ENCODE data around the gene PRKCZ.

The PRKCZ gene

GRCh38 chr1:2046174-2046917, 3.9 kb upstream of the PRKCZ start:
- DNase-seq (ENCODE audit: low spot score) = peak; percentile 45

GRCh38 chr1:2046953-2047748, 3.1 kb upstream of the PRKCZ start:
- no peak for DNase-seq (ENCODE audit: low spot score)

GRCh38 chr1:2047749-2048729, 2.2 kb upstream of the PRKCZ start:
- DNase-seq (ENCODE audit: low spot score) = no peak

- no peak for DNase-seq (ENCODE audit: low spot score)
These were observed 940 bp upstream of the PRKCZ start for GRCh38 chr1:2049225-2049717.

- DNase-seq (ENCODE audit: low spot score) = no peak
These were observed 216 bp downstream of the PRKCZ start for GRCh38 chr1:2050461-2050792.

- no peak for DNase-seq (ENCODE audit: low spot score)
These were observed 827 bp downstream of the PRKCZ start for GRCh38 chr1:2050793-2051682.

GRCh38 chr1:2052054-2052679, 2.0 kb downstream of the PRKCZ start:
- no peak for DNase-seq (ENCODE audit: low spot score)

- no peak for DNase-seq (ENCODE audit: low spot score)
These were observed 2.5 kb downstream of the PRKCZ start for GRCh38 chr1:2052756-2053155.

GRCh38 chr1:2053217-2053616, 3.0 kb downstream of the PRKCZ start:
- no peak for DNase-seq (ENCODE audit: low spot score)

- DNase-seq (ENCODE audit: low spot score) = no peak
These were observed 3.7 kb downstream of the PRKCZ start for GRCh38 chr1:2053784-2054376.

- no peak for DNase-seq (ENCODE audit: low spot score)
These were observed 4.3 kb downstream of the PRKCZ start for GRCh38 chr1:2054560-2054959.

- no peak for DNase-seq (ENCODE audit: low spot score)
These were observed 5.8 kb downstream of the PRKCZ start for GRCh38 chr1:2055911-2056575.

GRCh38 chr1:2056955-2057590, 6.9 kb downstream of the PRKCZ start:
- no peak for DNase-seq (ENCODE audit: low spot score)

- DNase-seq (ENCODE audit: low spot score) = no peak
These were observed 9.2 kb downstream of the PRKCZ start for GRCh38 chr1:2059290-2059953.

GRCh38 chr1:2060072-2060471, 9.9 kb downstream of the PRKCZ start:
- DNase-seq (ENCODE audit: low spot score) = no peak

- DNase-seq (ENCODE audit: low spot score) = no peak
These were observed 10.3 kb downstream of the PRKCZ start for GRCh38 chr1:2060535-2060934.

GRCh38 chr1:2061065-2061778, 11.0 kb downstream of the PRKCZ start:
- no peak for DNase-seq (ENCODE audit: low spot score)

- DNase-seq (ENCODE audit: low spot score) = no peak
These were observed 15.5 kb downstream of the PRKCZ start for GRCh38 chr1:2065699-2066098.

Data from AG20443 (cell line).